SK-N-SH (cell line): ENCODE data around the gene FBXW10.
"Not testable (repeated sequence)": the region's sequence is repeated elsewhere in the genome, so short reads cannot be mapped to it uniquely, and the experiment has no call there.

Experiments used
- CTCF ChIP-seq: fragments of 200-600 bp; sonication (generic); IDR thresholded peaks from 2 replicates; pipeline ENCODE4 v1.6.1; 2017; ENCODE audit warnings: antibody characterized with exemption, mild to moderate bottlenecking, moderate library complexity
- RFX5 ChIP-seq: IDR thresholded peaks from 2 replicates; pipeline ENCODE4 v1.6.1; 2012; ENCODE audit warnings: mild to moderate bottlenecking, improper control_type of control experiment, low read length
- RXRA ChIP-seq: IDR thresholded peaks from 2 replicates; pipeline ENCODE4 v1.4.0; 2012; ENCODE audit warnings: low read depth, mild to moderate bottlenecking, borderline replicate concordance
- USF2 ChIP-seq: fragments of 150-350 bp; IDR thresholded peaks from 2 replicates; pipeline ENCODE4 v1.6.1; 2017; ENCODE audit warnings: antibody characterized with exemption, low read length, low read depth, borderline replicate concordance

GRCh38 chr17:18708215-18708614 lies 35.6 kb upstream of the FBXW10 start:
- TF ChIP-seq CTCF, RFX5, RXRA, USF2: not testable (repeated sequence)
